Measurements from ENCODE around the gene CTDSP2.

GRCh38 chr12:57887631-57888408 lies 41.3 kb upstream of the CTDSP2 start:
- TF ChIP-seq RAD21 (IDR thresholded peaks at IDR 0.05; ENCODE audit: low read depth) (no peak), POLR2A (IDR thresholded peaks at IDR 0.05; ENCODE audit: borderline replicate concordance, extremely low read depth, insufficient read depth, insufficient read length) (no peak), CTCF (IDR thresholded peaks at IDR 0.05 in 2 of 3, conservative IDR thresholded peaks at IDR 0.05 in 1 of 3; ENCODE audit: borderline replicate concordance in 1 of 3, insufficient read depth in 1 of 3, low read depth in 2 of 3, low read length in 2 of 3) (no peak), POLR2AphosphoS5 (IDR thresholded peaks at IDR 0.05; ENCODE audit: low read depth, low read length) (no peak), REST (IDR thresholded peaks at IDR 0.05; ENCODE audit: low read depth) (no peak), MAX (IDR thresholded peaks at IDR 0.05) (no peak), YY1 (IDR thresholded peaks at IDR 0.05; ENCODE audit: extremely low read depth, insufficient replicate concordance, low read depth, low read length) (no peak), CEBPB (IDR thresholded peaks at IDR 0.05; ENCODE audit: low read depth) (no peak), EZH2 (IDR thresholded peaks at IDR 0.05) (no peak), ZBTB33 (IDR thresholded peaks at IDR 0.05; ENCODE audit: extremely low read depth, insufficient replicate concordance, low read length) (no peak), SRF (IDR thresholded peaks at IDR 0.05; ENCODE audit: low read depth) (no peak), SP1 (IDR thresholded peaks at IDR 0.05; ENCODE audit: low read depth) (no peak), ZNF274 (IDR thresholded peaks at IDR 0.05; ENCODE audit: low read depth, low read length) (no peak)

All from HCT116 (cell line).